ENCODE results near the gene VEGFB.
A peak's percentile ranks its signal among the peaks of the same experiment; 100 is the strongest.

VEGFB gene

DNA sequence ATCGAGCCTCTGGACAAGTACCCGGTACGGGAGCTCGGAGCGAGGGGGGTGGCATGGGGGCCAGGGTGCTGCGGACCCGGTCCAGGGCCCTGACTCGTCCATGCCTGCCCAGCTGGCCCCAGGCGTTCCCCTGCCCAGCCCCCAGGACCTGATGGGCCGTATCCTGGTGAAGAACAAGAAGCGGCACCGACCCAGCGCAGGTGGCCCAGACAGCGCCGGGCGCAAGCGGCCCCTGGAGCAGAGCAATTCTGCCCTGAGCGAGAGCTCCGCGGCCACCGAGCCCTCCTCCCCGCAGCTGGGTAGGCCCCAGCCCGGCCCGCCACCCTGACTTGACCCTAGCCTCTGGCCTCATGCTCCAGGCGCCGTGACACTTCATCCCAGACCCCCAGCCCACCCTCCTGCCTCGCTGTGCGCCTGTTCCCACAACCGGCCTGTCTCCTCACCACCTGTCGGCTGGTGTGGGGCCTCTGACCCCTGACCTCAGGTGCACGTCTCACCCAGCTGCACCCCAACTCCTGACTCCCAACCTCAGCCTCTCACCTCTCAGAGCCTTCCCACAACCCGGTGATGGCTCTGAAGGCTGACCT lies 24.7 kb downstream of the VEGFB start:
- DNase-seq = peak in 1 of 56 donors; percentile 26

DNA sequence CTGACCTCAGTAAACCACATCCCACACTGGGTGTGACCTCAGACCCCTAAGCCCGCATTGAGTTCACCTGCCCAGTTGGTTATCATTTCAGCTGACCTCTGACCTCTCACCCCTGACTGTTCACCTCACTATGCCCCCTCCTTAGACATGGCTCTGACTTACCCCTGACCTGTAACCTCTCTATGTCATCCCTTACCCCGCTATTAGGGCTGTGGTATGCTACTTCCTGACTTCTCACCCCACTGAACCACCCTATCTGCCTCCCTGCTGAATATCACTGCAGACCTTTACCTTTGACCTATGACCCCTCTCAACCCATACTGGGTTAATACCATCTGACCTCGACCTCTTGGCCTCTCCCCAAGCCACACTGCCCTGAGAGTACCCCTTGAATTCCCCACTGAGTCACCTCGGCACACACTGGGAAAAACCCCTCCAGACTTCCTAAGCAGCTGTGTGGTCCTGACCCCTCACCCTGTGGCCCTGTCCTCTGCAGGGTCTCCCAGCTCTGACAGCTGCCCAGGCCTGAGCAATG lies 25.2 kb downstream of the VEGFB start:
- no peak for DNase-seq

- no peak for DNase-seq
Observed at GRCh38 chr11:64260147-64260708, 25.8 kb downstream of the VEGFB start.

DNA sequence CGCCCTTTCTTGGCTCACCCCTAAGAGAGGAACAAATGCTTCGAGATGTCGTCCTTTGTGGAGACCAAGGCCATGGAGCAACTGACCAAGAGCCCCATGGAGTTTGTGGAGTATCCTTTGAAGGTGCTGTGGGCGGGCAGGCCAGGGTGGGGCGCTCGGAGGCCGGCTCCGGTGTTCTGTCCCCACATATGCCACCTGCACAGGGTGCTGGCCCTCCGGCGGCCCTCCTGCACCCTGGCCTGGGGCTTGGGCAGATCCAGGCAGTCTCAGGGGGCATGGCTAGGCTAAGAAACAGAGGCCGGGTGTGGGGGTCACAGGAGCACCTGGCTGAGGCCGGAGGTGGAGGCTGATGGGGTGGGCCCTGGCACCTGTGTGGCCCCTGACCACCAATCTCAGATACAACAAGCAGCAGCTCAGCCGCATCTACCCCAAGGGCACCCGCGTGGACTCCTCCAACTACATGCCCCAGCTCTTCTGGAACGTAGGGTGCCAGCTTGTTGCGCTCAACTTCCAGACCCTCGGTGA lies 27.2 kb downstream of the VEGFB start:
- DNase-seq = no peak

GRCh38 chr11:64262271-64263002 lies 28.1 kb downstream of the VEGFB start:
- DNase-seq = no peak

- DNase-seq = no peak
Observed at GRCh38 chr11:64263021-64263946, 28.9 kb downstream of the VEGFB start.

DNA sequence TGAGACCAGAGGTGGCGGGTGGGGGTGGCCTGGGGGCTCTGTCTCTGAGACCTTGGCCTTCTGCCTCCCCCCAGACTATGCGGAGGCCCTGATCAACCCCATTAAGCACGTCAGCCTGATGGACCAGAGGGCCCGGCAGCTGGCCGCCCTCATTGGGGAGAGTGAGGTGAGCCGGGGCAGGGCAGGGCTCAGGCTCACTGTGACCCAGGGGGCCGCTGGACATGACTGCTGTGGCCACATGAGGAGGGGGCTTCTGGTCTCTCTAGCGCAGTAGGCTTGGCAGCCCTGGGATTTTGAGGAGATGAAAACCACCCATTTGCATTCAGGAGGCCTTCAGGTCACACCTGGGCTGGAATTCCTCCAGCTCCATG lies 29.5 kb downstream of the VEGFB start:
- DNase-seq = no peak

DNA sequence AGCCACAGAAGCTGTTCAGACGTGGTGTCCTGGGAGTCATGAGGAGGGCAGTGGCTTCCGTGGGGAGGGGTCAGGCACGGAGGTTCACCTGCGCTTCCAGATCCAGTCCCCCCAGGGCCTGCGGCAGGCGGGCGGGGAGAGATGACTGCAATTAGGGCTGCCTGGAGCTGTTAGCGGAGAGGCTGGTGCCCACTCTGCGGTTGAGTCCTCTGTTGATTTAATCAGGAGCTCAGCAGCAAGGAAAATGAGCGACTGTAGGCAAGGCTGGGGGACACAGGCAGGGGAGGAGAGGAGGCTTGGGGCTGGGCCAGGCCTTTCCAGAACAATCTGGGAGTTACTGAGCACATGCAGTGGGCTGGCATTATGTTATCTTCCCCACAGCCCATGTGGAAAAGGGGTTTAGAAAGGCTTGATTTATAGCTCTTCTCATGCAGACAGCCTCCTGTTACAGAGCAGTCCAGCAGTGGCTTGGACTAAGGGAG lies 30.0 kb downstream of the VEGFB start:
- DNase-seq = no peak

DNA sequence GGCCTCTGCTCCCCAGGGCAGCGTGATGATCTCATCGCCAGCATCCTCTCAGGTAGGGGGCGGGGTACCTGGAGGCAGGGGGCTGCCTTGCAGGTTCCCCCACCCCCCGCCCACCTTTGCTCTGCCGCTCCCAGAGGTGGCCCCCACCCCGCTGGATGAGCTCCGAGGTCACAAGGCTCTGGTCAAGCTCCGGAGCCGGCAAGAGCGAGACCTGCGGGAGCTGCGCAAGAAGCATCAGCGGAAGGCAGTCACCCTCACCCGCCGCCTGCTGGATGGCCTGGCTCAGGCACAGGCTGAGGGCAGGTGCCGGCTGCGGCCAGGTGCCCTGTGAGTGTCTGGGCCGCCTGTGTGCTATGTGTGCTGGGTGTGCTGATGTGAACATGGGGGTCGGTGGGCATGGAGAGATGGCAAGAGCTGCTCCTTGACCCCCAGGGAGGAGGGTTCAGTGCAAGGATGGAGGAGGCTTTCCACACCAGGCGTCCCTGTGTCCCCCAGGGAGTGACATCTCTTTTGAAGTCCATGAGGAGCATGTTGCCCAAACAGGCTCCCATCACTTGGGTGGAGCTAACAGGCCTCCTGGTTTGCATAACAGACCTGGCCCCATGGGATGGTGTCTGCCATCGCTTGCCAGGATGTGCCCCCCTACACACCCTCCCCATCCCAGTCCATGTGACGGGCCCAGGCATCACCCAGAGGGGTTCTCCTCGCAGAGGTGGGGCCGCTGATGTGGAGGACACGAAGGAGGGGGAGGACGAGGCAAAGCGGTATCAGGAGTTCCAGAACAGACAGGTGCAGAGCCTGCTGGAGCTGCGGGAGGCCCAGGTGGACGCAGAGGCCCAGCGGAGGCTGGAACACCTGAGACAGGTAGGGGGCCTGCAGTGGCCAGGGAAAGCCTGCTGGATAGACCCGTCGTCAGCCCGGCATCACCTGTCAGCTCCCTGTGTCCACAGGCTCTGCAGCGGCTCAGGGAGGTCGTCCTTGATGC lies 31.1 kb downstream of the VEGFB start:
- DNase-seq = no peak

GRCh38 chr11:64266339-64266738 lies 32.0 kb downstream of the VEGFB start:
- no peak for DNase-seq

GRCh38 chr11:64267207-64267945 lies 33.0 kb downstream of the VEGFB start:
- DNase-seq = no peak

DNA sequence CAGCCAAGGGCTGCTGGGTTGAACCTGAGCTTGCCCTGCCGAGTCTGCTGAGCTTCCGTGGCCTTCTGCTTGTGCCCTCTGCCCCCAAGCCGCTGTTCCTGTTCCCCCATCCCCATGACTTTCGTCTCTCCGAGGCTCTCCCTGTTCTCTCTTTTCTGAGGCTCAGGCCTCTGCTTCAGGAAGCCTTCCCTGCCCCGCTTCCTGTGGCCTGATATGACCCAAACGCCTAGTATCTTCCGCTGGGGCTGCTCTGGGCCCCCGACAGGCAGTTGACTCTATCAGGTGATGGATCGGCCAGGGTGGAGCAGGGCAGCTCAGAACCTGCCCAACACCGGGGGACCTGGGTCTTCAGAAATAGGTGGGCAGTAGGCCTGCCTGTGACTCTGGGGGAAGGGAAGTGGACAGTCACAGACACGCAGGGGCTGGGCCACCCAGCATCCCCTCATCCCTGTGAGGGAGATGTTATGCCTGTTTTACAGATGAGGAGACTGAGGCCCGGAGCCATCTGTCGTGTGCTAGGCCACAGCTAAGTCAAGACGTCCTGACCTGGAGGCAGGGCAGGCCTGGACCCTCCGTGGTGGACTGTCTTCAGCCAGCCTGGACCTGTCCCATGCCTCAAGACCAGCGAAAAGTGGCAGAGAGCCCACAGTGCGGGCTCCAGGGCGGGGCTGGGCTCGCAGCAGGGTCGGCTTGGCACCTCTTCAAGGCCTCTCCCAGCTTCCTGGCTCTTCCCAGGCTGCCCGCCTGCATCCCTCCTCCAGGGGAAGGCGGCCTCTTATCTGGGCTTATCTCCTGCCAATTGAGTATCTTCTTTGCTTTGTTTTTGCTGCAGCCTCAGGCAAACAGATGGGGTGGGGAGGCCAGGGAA lies 33.9 kb downstream of the VEGFB start:
- peak in 5 of 56 donors; percentile 21 to 44 (median 40) for DNase-seq

DNA sequence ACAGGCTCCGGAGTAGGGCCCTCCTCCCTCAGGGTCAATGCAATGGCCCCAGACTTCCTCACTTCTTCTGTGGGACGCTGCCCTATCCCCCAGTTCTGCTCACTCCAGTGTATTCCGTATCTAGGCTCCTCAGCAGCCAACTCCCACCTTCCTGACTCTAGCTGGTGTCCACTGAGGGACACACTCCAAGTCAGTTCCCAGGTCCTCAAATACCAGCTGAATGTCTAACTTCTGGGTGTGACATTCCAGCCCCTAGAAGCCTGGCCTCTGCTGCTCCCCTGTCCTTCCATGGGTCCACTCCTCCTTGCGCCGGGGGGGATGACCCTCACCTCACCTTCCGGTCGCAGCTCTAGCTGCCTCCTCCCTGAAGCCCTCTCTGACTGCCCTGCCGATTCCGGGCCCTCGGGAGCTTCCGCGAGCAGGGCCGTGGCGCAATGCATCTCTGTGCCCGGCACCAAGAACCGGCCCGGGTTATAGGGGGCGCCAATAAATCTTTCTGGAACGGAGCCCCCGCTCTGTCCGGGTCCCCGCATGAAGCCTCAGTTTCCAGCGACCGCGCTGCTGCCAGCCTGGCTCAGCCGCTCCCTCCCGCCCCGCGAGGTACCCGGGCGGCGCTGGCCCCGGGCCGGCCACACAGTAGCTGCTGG lies 34.6 kb downstream of the VEGFB start:
- DNase-seq = peak in 11 of 56 donors; percentile 53 to 85 (median 71)

DNA sequence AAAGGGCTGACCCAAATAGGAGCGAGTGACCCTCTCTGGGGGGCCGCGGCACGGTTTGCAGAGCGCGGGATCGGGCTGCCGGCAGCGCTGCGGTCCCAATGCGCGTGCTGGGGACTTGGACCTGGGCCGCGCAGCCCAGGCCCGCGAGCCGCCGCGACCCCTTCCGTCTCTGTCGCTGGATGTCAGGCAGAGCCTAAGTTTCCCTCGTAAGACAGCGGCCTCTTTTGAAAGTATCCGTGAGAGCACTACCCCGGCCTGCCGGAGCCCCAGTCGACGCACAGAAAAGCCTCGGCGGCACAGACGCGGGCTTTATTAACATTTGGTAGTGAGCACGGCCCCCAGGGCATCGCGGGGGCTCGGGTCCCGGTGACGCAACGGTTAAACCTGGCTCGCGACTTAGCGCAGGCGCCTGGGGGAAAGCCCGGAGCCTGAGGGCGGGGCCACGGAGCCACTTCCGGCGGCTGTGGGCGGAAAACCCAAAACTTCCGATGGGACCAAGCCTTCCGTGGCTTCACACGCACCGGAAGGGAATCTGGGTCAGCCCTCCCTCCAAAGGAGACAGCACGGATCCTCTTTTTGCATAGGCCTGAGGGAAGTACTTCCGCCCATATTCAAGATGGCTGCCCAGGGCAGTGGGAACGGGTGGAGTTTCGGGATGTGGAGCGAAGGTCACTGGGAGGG lies 35.3 kb downstream of the VEGFB start:
- DNase-seq = peak; percentile 75 to 100 (median 98)

DNA sequence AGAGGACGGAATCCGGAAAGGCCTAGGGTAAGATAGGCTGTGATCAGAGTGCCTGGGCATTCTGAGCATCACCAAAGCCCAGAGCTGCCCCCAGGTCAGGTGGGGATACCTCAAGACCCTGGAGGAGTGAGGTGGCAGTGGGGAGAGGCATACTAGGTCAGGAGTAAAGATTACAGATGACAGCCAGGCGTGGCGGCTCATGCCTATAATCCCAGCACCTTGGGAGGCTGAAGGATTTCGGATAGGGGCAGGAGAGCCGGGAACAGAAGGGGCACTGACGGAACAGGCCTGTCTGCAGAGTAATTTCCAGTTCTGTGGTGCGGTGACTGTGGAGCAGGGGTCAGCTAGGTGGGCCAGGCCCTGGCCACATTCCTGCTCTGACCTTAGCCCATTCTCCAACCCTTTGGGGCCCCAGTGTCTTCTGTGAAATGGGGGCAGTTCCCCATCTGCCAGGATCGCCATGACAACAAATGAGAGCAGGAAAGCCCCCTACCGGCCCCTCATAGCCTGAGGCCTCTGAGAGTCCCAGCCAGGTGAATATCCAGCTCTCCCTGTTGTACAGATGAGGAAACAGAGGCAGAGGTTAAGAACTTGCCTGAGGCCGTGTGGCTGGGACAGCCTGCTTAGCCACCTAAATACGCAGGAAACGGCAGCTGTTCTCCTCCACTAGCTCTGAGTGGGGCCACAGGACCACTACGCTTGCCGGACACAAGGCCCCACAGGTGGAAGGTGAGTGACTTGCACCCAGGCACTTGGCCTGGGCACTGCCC lies 40.8 kb downstream of the VEGFB start:
- no peak for DNase-seq

DNA sequence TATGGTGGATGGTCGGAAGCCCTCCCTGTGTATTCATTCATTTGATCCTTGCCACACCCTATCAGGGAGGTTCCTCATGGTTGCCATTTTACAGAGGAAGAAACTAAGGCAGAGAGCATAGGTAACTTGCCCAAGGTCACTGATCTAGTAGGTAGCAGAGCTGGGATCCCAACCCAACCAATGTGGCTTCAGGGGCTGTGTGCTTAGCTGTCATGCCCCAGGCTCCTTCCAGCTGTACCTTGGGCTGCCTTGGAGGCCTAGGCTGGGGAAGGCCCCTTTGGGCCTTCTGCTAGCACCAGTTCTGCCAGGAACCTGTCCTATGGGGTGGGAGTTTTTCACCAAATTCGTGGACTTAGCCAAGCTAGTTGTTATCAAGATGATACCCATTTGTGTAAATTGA lies 41.5 kb downstream of the VEGFB start:
- DNase-seq = no peak
